ENCODE data around the gene DDAH1. TPM values are rescaled to one million over a fixed set of nuclear protein-coding genes. Genes with fewer than 3 reads are reported as not detected.

DDAH1 gene
- total and polyA plus RNA-seq, 2 of the 4 experiments (the other 2 are of a cell fraction) = 78.0 to 94.5 TPM

DNA sequence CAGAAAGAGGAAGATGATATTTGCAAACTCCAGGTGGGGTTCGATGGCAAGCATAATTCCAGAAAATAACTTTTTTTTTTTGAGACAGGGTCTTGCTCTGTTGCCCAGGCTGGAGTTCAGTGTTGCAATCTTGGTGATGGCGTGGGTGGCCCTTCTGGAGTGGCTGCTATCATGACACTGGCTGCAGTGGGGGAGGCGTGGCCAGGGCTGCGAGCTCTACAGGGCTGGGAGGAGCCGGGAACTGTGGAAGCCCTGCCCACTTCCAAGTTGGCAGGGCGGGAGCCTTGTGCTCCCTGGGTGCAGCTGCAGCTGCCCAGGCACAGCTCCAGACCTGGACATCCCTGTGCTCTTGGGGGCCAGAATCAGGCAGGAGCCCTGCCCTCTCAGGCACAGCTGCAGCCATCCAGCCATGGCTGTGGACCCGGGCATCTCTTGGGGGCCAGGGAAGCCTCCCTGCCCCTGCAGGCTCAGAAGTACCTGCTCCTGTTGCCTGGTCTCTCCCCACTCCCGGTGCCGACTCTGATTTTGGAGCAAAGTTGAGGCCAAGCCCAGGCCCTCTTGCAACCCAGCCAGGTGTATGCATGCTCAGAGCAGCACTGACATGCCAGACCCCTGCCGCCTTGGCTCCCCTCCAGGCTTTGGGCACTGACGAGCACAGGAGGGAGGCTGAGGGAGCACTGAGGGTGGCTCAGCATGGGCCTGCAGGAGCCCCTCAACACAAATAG is 181.3 kb downstream of the DDAH1 start:
- CTCF ChIA-PET = interaction anchor here (0.6 kb wide), 1 partner anchor 93 kb away, joined by 4 read pairs; no protein-coding TSS in a partner anchor
- in situ Hi-C loops (cut with MboI; ENCODE audit: low sequenced_read_pairs) = no loop called here
- no peak overlapping the region for H3K4ac ChIP-seq (ENCODE audit: low read depth, low read length)

More for the DNA sequence above, 181.3 kb downstream of the DDAH1 start:
- H3K9ac ChIP-seq (ENCODE audit: low read depth, low read length) = no peak overlapping the region
- WGBS, 2 experiments (ENCODE audit: extremely low coverage in 2 of 2, insufficient read length in 1 of 2) = 82% methylated on average over 8 of the region's 11 CpGs; no CpG with 5 or more reads in 1 of the 2 experiments
- H3K14ac ChIP-seq (replicated peaks; ENCODE audit: low read depth, low read length) = no peak overlapping the region
- intact Hi-C loops (cut with micrococcal nuclease) = no loop called here
- H4K8ac ChIP-seq (ENCODE audit: low read depth in 2 of 2, low read length in 2 of 2) = no peak overlapping the region
- H3K27ac ChIP-seq (ENCODE audit: insufficient read depth, low read length) = no peak overlapping the region
- peaks cover 0 to 8% of the 10 kb centered on the region in 2 experiments; a peak in 2 of 4 replicates for H3K79me1 ChIP-seq (ENCODE audit: low read depth in 1 of 2, low read length in 2 of 2)
- H3K9me3 ChIP-seq (ENCODE audit: control insufficient read depth, insufficient read depth, low read length) = no peaks in the 10 kb centered on the region
- no peak overlapping the region for H2BK120ac ChIP-seq (ENCODE audit: low read depth, low read length)
- no peak for DNase-seq
- no peaks in the 10 kb centered on the region for H3K27me3 ChIP-seq (ENCODE audit: control insufficient read depth, insufficient read depth, low read length)
- peaks cover 6% of the 10 kb centered on the region for H3K4me1 ChIP-seq (ENCODE audit: control insufficient read depth, insufficient read depth, low read length)
- H2BK20ac ChIP-seq (ENCODE audit: low read depth, low read length) = no peak overlapping the region
- H3K9me1 ChIP-seq (ENCODE audit: insufficient read depth, low read length) = peaks cover 8% of the 10 kb centered on the region
- no peak overlapping the region for H2AFZ ChIP-seq (replicated peaks; ENCODE audit: low read length, poor library complexity)
- H3K36me3 ChIP-seq (ENCODE audit: control insufficient read depth, insufficient read depth, low read length) = no peaks in the 10 kb centered on the region
- H2AK5ac ChIP-seq (ENCODE audit: low read depth, low read length) = no peak overlapping the region
- no peak overlapping the region for H3K23ac ChIP-seq (ENCODE audit: low read depth, low read length)
- no peaks in the 10 kb centered on the region for H4K20me1 ChIP-seq (ENCODE audit: insufficient read depth, low read length)
- no peak overlapping the region for H2BK5ac ChIP-seq (ENCODE audit: low read depth, low read length, poor library complexity, severe bottlenecking)
- POLR2A ChIA-PET (ENCODE audit: unreplicated experiment) = no interaction called here
- H2BK15ac ChIP-seq (ENCODE audit: low read depth, low read length) = no peak overlapping the region
- TF ChIP-seq, protein P1, sequence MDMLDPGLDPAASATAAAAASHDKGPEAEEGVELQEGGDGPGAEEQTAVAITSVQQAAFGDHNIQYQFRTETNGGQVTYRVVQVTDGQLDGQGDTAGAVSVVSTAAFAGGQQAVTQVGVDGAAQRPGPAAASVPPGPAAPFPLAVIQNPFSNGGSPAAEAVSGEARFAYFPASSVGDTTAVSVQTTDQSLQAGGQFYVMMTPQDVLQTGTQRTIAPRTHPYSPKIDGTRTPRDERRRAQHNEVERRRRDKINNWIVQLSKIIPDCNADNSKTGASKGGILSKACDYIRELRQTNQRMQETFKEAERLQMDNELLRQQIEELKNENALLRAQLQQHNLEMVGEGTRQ (IDR thresholded peaks at IDR 0.05; ENCODE audit: low read depth, low read length) = no peak
- TF ChIP-seq FOS (IDR thresholded peaks at IDR 0.05; ENCODE audit: low read depth, low read length) (no peak), RCOR1 (IDR thresholded peaks at IDR 0.05; ENCODE audit: insufficient replicate concordance, low read length) (no peak), MAFK (IDR thresholded peaks at IDR 0.05; ENCODE audit: low read depth, low read length) (no peak), RFX5 (IDR thresholded peaks at IDR 0.05; ENCODE audit: low read depth, low read length) (no peak), POLR2A (IDR thresholded peaks at IDR 0.05; ENCODE audit: low read depth, low read length) (no peak), RAD21 (IDR thresholded peaks at IDR 0.05; ENCODE audit: low read length) (no peak), MXI1 (IDR thresholded peaks at IDR 0.05; ENCODE audit: borderline replicate concordance, low read depth, low read length) (no peak), CEBPB (IDR thresholded peaks at IDR 0.05; ENCODE audit: low read depth, low read length) (no peak), BHLHE40 (IDR thresholded peaks at IDR 0.05; ENCODE audit: low read depth, low read length) (no peak), NFE2L2 (IDR thresholded peaks at IDR 0.05; ENCODE audit: low read depth, low read length) (no peak), CHD1 (IDR thresholded peaks at IDR 0.05; ENCODE audit: low read depth, low read length) (no peak), SMC3 (IDR thresholded peaks at IDR 0.05; ENCODE audit: low read depth, low read length) (no peak)
- TF ChIP-seq, protein P2, sequence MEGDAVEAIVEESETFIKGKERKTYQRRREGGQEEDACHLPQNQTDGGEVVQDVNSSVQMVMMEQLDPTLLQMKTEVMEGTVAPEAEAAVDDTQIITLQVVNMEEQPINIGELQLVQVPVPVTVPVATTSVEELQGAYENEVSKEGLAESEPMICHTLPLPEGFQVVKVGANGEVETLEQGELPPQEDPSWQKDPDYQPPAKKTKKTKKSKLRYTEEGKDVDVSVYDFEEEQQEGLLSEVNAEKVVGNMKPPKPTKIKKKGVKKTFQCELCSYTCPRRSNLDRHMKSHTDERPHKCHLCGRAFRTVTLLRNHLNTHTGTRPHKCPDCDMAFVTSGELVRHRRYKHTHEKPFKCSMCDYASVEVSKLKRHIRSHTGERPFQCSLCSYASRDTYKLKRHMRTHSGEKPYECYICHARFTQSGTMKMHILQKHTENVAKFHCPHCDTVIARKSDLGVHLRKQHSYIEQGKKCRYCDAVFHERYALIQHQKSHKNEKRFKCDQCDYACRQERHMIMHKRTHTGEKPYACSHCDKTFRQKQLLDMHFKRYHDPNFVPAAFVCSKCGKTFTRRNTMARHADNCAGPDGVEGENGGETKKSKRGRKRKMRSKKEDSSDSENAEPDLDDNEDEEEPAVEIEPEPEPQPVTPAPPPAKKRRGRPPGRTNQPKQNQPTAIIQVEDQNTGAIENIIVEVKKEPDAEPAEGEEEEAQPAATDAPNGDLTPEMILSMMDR (conservative IDR thresholded peaks at IDR 0.05; ENCODE audit: low read depth, low read length) = no peak
- TF ChIP-seq, protein P3, sequence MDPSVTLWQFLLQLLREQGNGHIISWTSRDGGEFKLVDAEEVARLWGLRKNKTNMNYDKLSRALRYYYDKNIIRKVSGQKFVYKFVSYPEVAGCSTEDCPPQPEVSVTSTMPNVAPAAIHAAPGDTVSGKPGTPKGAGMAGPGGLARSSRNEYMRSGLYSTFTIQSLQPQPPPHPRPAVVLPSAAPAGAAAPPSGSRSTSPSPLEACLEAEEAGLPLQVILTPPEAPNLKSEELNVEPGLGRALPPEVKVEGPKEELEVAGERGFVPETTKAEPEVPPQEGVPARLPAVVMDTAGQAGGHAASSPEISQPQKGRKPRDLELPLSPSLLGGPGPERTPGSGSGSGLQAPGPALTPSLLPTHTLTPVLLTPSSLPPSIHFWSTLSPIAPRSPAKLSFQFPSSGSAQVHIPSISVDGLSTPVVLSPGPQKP (IDR thresholded peaks at IDR 0.05; ENCODE audit: borderline replicate concordance, low read depth, low read length) = no peak
- BruUV-seq (replicated peaks) = no TSS peak
- no peak overlapping the region for H2AK9ac ChIP-seq (replicated peaks; ENCODE audit: low read depth, low read length, poor library complexity)
- dilution Hi-C loops (cut with HindIII; ENCODE audit: low sequenced_read_pairs, unreplicated experiment) = no loop called here
- ATAC-seq (ENCODE audit: low read depth) = no peak
- no peak overlapping the region for H3K4me3 ChIP-seq (ENCODE audit: insufficient read depth, low read depth, low read length)
- H4K91ac ChIP-seq (ENCODE audit: insufficient read depth, low read depth, low read length) = no peak overlapping the region
- H4K5ac ChIP-seq (ENCODE audit: low read depth, low read length) = no peak overlapping the region
- H3K56ac ChIP-seq (ENCODE audit: extremely low read depth, insufficient read depth, low read length) = no peak overlapping the region
- H3K4me2 ChIP-seq (ENCODE audit: low read depth, low read length) = no peak overlapping the region
- no peak overlapping the region for H3K18ac ChIP-seq (ENCODE audit: low read depth, low read length)
